ENCODE measurements around the gene ARHGAP32.

Gene ARHGAP32

DNA sequence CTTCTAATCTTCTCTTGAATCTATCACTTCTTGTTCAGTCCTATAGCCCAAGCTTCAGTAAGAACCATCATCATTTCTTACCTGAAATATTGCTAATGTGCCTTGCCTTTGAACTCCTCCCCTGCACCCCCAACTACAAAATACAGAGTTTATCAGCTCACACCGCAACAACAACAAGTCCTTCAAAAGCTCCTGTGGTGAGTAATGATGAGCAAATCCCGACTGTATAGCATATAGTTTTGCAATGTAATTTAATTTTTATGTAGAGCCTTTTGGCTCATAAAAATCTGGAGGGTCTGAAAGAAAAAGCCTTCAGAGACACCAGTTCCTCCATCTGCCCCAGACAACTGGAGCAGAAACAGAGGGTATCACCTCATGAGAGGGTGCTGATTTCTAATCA is 124.7 kb downstream of the ARHGAP32 start:
- TF ChIP-seq FOXP2 (optimal IDR thresholded peaks at IDR 0.05; ENCODE audit: borderline replicate concordance, extremely low read depth, extremely low read length, insufficient read depth): no peak
- TF ChIP-seq REST (IDR thresholded peaks at IDR 0.05; ENCODE audit: insufficient read depth in 1 of 2, low read depth in 2 of 2, low read length in 2 of 2): no peak

DNA sequence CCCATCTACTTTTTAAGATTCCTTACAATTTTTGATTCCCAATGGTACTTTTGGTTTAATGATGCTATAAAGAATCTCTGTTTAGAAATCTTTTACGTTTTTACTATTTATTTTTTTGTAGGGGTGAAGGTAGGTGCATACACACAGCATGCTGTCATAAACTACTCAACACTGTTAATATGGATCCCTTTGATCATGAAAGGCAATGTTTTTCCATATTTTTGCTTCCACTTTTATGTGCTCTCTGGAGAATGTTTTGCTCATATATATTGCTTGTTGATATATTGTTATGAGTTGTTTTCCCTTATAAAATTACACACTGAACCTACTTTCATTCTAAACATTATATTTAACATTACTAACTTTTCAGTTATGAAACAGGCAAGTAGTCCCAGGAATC is 125.9 kb downstream of the ARHGAP32 start:
- TF ChIP-seq REST (IDR thresholded peaks at IDR 0.05; ENCODE audit: insufficient read depth in 1 of 2, low read depth in 2 of 2, low read length in 2 of 2): no peak
- no peak for TF ChIP-seq TAF1 (IDR thresholded peaks at IDR 0.05; ENCODE audit: borderline replicate concordance, insufficient read depth, low read length)
- no peak for TF ChIP-seq POLR2AphosphoS5 (IDR thresholded peaks at IDR 0.05; ENCODE audit: low read depth, low read length)
- TF ChIP-seq FOXP2 (optimal IDR thresholded peaks at IDR 0.05; ENCODE audit: borderline replicate concordance, extremely low read depth, extremely low read length, insufficient read depth): no peak
- no peak for TF ChIP-seq SIN3A (IDR thresholded peaks at IDR 0.05; ENCODE audit: borderline replicate concordance, insufficient read depth, low read length)

GRCh38 chr11:129063118-129063517 is 129.0 kb downstream of the ARHGAP32 start:
- no peak for TF ChIP-seq SIN3A (IDR thresholded peaks at IDR 0.05; ENCODE audit: borderline replicate concordance, insufficient read depth, low read length)
- TF ChIP-seq FOXP2 (optimal IDR thresholded peaks at IDR 0.05; ENCODE audit: borderline replicate concordance, extremely low read depth, extremely low read length, insufficient read depth): no peak
- no peak for TF ChIP-seq POLR2AphosphoS5 (IDR thresholded peaks at IDR 0.05; ENCODE audit: low read depth, low read length)
- TF ChIP-seq TAF1 (IDR thresholded peaks at IDR 0.05; ENCODE audit: borderline replicate concordance, insufficient read depth, low read length): no peak
- TF ChIP-seq REST (IDR thresholded peaks at IDR 0.05; ENCODE audit: insufficient read depth in 1 of 2, low read depth in 2 of 2, low read length in 2 of 2): no peak

DNA sequence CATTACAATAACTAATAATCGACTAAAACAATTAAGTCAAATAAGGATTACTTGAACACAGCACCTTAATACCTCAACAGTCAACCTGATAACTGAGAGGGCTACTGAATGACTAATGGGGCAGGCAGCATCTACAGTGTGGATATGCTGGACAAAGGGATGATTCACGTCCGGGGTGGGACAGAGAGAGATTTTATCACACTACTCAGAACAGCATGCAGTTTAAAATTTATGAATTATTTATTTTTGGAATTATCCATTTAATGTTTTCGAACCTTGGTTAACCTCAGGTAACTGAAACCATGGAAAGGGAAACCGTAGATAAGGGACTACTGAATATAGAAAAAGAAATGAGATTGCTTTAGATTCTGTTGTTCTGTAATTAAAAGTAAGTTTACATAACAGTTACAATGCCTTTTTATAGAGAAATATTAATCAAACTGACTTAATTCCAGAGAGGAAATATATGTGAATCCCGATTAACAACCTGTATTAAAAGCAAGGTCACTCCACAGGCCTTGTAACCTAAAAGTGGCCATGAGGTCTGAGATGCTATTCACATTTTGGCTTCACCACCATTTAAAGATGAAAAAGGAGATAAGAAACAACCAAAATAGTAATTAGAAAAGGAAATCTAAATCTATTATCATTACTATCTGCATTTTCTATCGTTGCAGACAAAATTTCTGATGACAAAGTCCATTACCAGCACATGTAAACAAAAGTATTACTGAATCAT is 130.5 kb downstream of the ARHGAP32 start:
- TF ChIP-seq FOXP2 (optimal IDR thresholded peaks at IDR 0.05; ENCODE audit: borderline replicate concordance, extremely low read depth, extremely low read length, insufficient read depth) (no peak), TAF1 (IDR thresholded peaks at IDR 0.05; ENCODE audit: borderline replicate concordance, insufficient read depth, low read length) (no peak), SIN3A (IDR thresholded peaks at IDR 0.05; ENCODE audit: borderline replicate concordance, insufficient read depth, low read length) (no peak), POLR2AphosphoS5 (IDR thresholded peaks at IDR 0.05; ENCODE audit: low read depth, low read length) (no peak), REST (IDR thresholded peaks at IDR 0.05; ENCODE audit: insufficient read depth in 1 of 2, low read depth in 2 of 2, low read length in 2 of 2) (no peak)

DNA sequence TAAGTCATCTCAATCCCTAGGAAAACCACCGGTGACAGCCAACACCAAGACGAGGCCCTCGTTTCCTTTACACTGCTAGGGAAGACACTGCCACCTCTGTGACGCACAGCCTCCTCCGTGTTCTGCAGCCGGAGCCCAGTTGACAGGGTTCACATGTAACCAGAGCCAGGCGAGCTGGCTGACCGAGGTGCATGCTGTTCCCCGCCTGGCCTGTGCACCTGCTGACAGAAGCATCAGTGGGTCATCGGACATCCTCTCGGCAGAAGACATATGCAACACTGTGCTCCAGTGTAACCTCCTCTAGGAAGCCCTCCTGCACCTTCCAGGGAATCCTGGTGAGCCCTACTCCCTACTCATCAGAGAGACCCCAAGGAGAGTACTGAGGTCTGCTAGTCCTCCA is 135.2 kb downstream of the ARHGAP32 start:
- TF ChIP-seq REST (IDR thresholded peaks at IDR 0.05; ENCODE audit: insufficient read depth in 1 of 2, low read depth in 2 of 2, low read length in 2 of 2) (no peak), POLR2AphosphoS5 (IDR thresholded peaks at IDR 0.05; ENCODE audit: low read depth, low read length) (no peak), TAF1 (IDR thresholded peaks at IDR 0.05; ENCODE audit: borderline replicate concordance, insufficient read depth, low read length) (no peak), SIN3A (IDR thresholded peaks at IDR 0.05; ENCODE audit: borderline replicate concordance, insufficient read depth, low read length) (no peak), FOXP2 (optimal IDR thresholded peaks at IDR 0.05; ENCODE audit: borderline replicate concordance, extremely low read depth, extremely low read length, insufficient read depth) (no peak)

Data from PFSK-1 (cell line).